OCI-LY3 (cell line): ENCODE measurements around the gene BANP.
"Not testable (repeated sequence)": the region's sequence is repeated elsewhere in the genome, so short reads cannot be mapped to it uniquely, and the experiment has no call there.

ENCODE experiments used
- H2AFZ ChIP-seq: fragments of 200-600, 300-600 bp; shearing (Covaris generic); 2 replicates; pipeline ENCODE4 v1.6.0; 2014; ENCODE audit warnings: antibody characterized with exemption, low read depth, low read length
- H3K27ac ChIP-seq: fragments of 200-600, 300-600 bp; sonication (generic); 2 replicates; pipeline ENCODE4 v1.5.1; 2014; ENCODE audit warnings: mild to moderate bottlenecking, low read length, moderate library complexity, mixed read lengths
- H3K27me3 ChIP-seq: fragments of 200-600, 300-600 bp; sonication (generic); 2 replicates; pipeline ENCODE4 v1.6.1; 2014; ENCODE audit warnings: low read depth, low read length, mixed read lengths
- H3K36me3 ChIP-seq: fragments of 200-600, 300-600 bp; sonication (generic); replicated peaks from 2 replicates; pipeline ENCODE3; 2014; ENCODE audit warnings: low read depth, low read length, mixed read lengths
- H3K4me1 ChIP-seq: fragments of 300-600, 200-600 bp; sonication (generic); 2 replicates; pipeline ENCODE4 v1.6.1; 2014; ENCODE audit warnings: low read length, mixed read lengths
- H3K4me2 ChIP-seq: fragments of 200-600, 300-600 bp; sonication (generic); 2 replicates; pipeline ENCODE4 v1.6.1; 2014; ENCODE audit warnings: low read length, mixed read lengths
- H3K4me3 ChIP-seq: fragments of 300-600, 200-600 bp; sonication (generic); 2 replicates; pipeline ENCODE4 v1.5.1; 2014; ENCODE audit warnings: antibody characterized with exemption, mild to moderate bottlenecking, low read length, moderate library complexity
- H3K79me2 ChIP-seq: fragments of 300-600, 200-600 bp; shearing (Covaris generic); 2 replicates; pipeline ENCODE4 v1.6.1; 2014; ENCODE audit warnings: mild to moderate bottlenecking, low read length, mixed read lengths
- H3K9ac ChIP-seq: fragments of 300-600, 200-600 bp; shearing (Covaris generic); 2 replicates; pipeline ENCODE4 v1.6.0; 2014; ENCODE audit warnings: mild to moderate bottlenecking, low read length, moderate library complexity
- H3K9me3 ChIP-seq: fragments of 200-600, 300-600 bp; shearing (Covaris generic); 2 replicates; pipeline ENCODE4 v1.6.1; 2014; ENCODE audit warnings: low read length, mixed read lengths; ENCODE audit not compliant: insufficient read depth
- H4K20me1 ChIP-seq: fragments of 200-600, 300-600 bp; sonication (generic); 2 replicates; pipeline ENCODE4 v1.6.1; 2016; ENCODE audit warnings: low read length, mixed read lengths; ENCODE audit not compliant: insufficient read depth
- EZH2phosphoT487 ChIP-seq: fragments of 200-600 bp; shearing (Covaris generic); IDR thresholded peaks from 2 replicates; pipeline ENCODE4 v1.6.1; 2018; ENCODE audit warnings: antibody characterized with exemption, mixed run types, low read depth
- TF ChIP-seq, protein P1 (sequence below): fragments of 200-600, 300-600 bp; sonication (generic); IDR thresholded peaks from 2 replicates; pipeline ENCODE4 v1.5.1; 2014; ENCODE audit warnings: antibody characterized with exemption, low read length, low read depth

The BANP gene

DNA sequence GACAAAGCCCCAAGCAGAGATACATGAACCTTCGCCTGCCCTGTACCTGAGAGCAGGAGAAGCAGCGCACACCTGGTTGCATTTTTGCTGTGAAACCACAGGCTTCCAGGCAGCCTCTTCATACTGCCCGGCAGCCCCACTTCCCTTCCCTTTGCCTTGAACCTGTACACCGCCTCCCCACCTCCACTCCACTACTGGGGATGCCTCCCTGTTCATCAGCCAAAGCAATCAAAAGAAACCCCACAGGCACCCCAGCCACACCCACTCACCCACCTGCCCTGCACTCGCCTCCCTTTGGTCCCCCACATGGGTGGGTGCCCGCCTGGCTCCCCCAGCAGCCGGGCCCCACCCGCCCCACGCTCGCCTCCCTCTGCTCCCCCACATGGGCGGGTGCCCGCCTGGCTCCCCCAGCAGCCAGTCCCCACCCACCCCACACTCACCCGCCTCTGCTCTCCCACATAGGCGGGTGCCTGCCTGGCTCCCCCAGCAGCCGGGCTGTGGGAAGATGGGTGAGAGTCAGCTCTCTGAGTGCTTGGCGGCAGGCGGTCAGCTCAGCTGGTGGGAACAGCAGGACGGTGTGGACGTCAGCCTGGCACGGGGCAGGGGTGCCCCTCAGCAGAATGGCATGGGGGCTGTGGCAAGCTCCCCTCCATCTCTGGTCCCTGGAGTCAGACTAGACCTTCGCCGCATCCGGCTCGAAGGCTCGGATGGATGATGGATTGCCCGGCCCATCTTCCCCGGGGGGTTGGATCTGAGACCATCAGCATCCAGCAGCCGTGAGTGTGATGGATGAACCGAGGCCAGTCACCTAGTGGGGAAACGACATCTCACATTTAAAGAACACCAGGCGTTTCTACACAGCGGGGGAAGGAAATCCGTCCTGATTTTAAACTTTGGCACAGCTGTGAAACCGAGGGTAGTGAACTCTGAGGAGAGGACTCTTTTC, 135.6 kb downstream of the BANP start:
- TF ChIP-seq, protein P1, sequence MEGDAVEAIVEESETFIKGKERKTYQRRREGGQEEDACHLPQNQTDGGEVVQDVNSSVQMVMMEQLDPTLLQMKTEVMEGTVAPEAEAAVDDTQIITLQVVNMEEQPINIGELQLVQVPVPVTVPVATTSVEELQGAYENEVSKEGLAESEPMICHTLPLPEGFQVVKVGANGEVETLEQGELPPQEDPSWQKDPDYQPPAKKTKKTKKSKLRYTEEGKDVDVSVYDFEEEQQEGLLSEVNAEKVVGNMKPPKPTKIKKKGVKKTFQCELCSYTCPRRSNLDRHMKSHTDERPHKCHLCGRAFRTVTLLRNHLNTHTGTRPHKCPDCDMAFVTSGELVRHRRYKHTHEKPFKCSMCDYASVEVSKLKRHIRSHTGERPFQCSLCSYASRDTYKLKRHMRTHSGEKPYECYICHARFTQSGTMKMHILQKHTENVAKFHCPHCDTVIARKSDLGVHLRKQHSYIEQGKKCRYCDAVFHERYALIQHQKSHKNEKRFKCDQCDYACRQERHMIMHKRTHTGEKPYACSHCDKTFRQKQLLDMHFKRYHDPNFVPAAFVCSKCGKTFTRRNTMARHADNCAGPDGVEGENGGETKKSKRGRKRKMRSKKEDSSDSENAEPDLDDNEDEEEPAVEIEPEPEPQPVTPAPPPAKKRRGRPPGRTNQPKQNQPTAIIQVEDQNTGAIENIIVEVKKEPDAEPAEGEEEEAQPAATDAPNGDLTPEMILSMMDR: no peak
- TF ChIP-seq EZH2phosphoT487: no peak
- Histone ChIP-seq H2AFZ (no peak overlapping the region), H3K27me3 (no peaks in the 10 kb centered on the region), H3K4me2 (no peak overlapping the region), H3K27ac (no peak overlapping the region), H3K79me2 (no peaks in the 10 kb centered on the region), H3K4me1 (no peaks in the 10 kb centered on the region), H3K36me3 (no peaks in the 10 kb centered on the region), H3K9ac (no peak overlapping the region), H3K9me3 (no peaks in the 10 kb centered on the region), H4K20me1 (no peaks in the 10 kb centered on the region), H3K4me3 (no peak overlapping the region)

DNA sequence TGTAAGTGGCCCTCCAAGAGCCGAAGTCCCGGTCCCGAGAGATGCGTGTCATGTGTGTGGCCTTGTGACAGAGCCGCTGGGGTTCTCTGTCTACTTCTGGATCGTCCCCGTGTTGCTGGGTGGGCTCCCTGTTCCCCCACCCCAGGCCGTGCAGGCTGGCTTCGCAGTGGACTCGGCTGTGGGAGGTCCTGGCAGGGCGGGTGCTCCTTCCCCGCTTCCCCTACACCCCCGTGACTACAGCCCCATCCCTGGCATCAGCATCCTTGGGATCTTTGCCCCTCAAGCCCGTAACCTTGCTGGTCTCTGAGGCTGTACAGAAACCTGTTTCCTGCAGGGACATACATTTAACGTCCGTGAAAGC, 136.3 kb downstream of the BANP start:
- Histone ChIP-seq H3K27me3 (no peaks in the 10 kb centered on the region), H3K9me3 (no peaks in the 10 kb centered on the region)

DNA sequence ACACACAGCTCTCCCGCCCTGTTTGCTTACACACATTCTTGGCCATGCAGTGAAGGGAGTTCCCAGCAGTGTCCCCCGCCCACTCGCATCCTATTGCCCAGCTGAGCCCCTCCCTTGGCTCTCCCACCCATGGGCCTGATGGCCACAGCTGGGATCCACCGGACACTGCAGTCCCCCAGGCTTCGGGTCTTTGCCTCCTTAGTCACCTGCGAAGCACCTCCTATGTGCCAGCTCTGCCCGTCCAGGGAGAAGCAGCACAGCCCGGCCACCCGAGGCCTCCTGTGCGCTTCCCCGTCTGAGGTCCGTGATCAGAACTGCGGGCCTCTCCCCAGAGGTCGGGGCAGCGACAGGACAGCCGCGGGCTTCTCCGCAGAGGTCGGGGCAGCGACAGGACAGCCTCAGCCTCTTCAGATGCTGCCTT, 136.9 kb downstream of the BANP start:
- Histone ChIP-seq H4K20me1 (no peaks in the 10 kb centered on the region), H3K4me3 (no peak overlapping the region), H2AFZ (no peak overlapping the region)

More for the DNA sequence above, 136.3 kb downstream of the BANP start:
- no peak for TF ChIP-seq EZH2phosphoT487
- TF ChIP-seq, protein P1: no peak
- H3K27ac ChIP-seq: no peak overlapping the region
- H3K4me2 ChIP-seq: no peak overlapping the region
- H4K20me1 ChIP-seq: no peaks in the 10 kb centered on the region
- no peak overlapping the region for H2AFZ ChIP-seq
- H3K79me2 ChIP-seq: no peaks in the 10 kb centered on the region
- H3K36me3 ChIP-seq: no peaks in the 10 kb centered on the region
- no peaks in the 10 kb centered on the region for H3K4me1 ChIP-seq
- H3K4me3 ChIP-seq: no peak overlapping the region
- no peak overlapping the region for H3K9ac ChIP-seq

DNA sequence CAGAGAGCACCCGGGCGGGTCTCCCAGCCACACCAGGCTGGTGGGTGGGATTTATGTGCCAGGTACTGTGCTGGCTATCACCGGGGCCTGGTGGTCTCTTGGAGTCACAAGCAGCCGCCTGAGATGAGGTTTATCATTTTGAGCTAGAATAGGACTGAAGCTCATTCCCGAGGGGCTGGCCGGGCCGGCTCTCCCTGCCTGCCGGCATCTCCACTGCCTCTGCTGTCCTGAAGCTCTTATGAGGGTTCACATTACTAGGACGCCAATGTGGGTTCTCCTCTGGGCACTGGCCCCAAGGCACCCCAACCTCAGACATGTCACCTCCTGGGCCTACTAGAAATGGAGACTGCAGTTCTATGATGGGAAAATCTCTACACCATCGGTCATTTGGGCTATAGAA, 137.4 kb downstream of the BANP start:
- not testable (repeated sequence) for H3K4me1 ChIP-seq, H3K4me3 ChIP-seq, H3K9ac ChIP-seq, H3K36me3 ChIP-seq, H3K9me3 ChIP-seq, H2AFZ ChIP-seq, H4K20me1 ChIP-seq, H3K4me2 ChIP-seq, H3K27ac ChIP-seq, H3K79me2 ChIP-seq, H3K27me3 ChIP-seq

More for the DNA sequence above, 136.9 kb downstream of the BANP start:
- H3K79me2 ChIP-seq: no peaks in the 10 kb centered on the region
- TF ChIP-seq, protein P1: no peak
- no peak for TF ChIP-seq EZH2phosphoT487
- H3K27me3 ChIP-seq: no peaks in the 10 kb centered on the region
- no peaks in the 10 kb centered on the region for H3K9me3 ChIP-seq
- no peak overlapping the region for H3K4me2 ChIP-seq
- no peaks in the 10 kb centered on the region for H3K36me3 ChIP-seq
- no peaks in the 10 kb centered on the region for H3K4me1 ChIP-seq
- no peak overlapping the region for H3K9ac ChIP-seq
- no peak overlapping the region for H3K27ac ChIP-seq

DNA sequence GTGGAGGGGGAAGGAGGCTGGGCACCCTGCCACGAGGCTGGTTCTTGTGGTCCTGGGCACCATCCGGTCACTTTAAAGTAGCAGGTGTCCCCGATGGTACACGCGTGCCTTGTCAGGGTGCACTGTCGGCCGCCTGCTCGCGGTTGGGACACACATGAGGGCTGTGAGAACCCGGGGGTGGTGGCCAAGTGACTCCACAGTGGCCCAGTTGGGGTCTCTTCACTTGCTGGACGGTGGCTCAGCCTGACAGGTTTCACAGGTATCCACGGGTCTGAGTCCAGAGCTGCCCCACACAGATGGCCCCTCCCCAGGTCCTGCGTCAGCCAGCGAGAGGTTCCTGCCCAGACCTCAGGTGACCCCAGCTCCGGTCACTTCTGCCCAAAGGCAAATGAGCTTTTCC, 137.8 kb downstream of the BANP start:
- not testable (repeated sequence) for H3K79me2 ChIP-seq, H3K27me3 ChIP-seq, H3K27ac ChIP-seq, H2AFZ ChIP-seq, H3K4me2 ChIP-seq, H3K4me3 ChIP-seq, H4K20me1 ChIP-seq, H3K4me1 ChIP-seq, H3K9me3 ChIP-seq, H3K9ac ChIP-seq, H3K36me3 ChIP-seq

DNA sequence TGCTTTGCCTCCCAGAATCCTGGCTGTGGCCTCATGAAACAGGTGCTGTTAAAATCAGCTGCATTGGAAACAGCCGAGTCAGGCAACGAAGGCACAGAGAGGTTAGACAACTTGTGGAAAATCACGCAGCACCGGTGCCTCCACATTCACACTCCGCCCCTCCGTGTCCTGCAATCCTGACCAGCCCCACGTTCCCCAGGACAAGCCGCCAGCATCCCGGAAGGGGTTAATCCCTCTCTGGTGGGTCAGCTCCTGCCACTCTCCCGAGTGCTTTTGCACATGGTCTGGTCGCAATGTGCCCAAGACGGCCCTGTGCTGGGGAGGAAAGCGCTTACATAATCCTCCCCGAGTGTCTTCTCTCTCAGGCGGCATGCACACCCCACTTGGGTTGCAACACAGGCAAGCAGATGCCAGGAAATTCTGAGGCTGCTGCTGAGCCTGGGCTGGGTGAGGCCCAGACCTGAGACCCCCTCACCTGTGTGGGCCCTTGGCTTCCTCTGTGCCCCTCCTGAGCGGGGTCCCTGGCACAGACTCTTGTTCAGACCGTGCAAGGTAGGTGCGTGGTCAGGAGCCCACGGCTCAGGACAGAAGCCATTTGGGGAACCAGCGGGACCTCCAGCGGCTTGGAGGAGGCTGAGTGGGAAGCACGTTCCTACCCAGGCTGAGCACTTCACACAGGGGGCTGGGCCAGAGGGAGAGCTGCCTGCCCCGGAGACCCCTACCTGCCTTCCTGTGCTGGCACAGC, 138.6 kb downstream of the BANP start:
- H3K9me3 ChIP-seq, H4K20me1 ChIP-seq, H2AFZ ChIP-seq, H3K9ac ChIP-seq, H3K4me1 ChIP-seq, H3K4me3 ChIP-seq, H3K27me3 ChIP-seq, H3K4me2 ChIP-seq, H3K27ac ChIP-seq, H3K79me2 ChIP-seq, H3K36me3 ChIP-seq: not testable (repeated sequence)
